22Rv1 (cell line): Measurements from ENCODE around the gene ANGPTL4.

Experiments used
- ZFX ChIP-seq: fragments of 450-650 bp; IDR thresholded peaks from 2 replicates; pipeline ENCODE4 v1.6.1; 2017; ENCODE audit warnings: antibody characterized with exemption, borderline replicate concordance
- TF ChIP-seq, protein P1 (sequence below): fragments of 450-650 bp; IDR thresholded peaks from 2 replicates; pipeline ENCODE4 v1.5.1; 2017; ENCODE audit warnings: mild to moderate bottlenecking

DNA sequence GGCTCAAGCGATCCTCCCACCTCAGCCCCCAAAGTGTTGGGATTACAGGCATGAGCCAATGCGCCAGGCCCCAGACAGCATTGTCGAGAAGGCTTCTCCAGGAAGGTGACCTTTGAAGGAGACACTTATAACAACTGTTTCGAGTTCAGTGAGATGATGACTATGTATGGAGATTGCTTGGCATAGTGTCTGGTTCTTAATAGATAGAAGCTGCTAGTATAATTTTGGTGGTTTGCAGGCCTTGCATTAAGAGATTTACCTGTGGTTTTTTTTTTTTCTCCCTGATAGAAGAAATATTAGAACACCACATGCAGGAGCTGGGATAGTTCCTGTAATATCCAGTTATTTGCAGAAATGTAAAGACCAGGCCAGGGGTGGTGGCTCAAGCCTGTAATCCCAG is 52.8 kb downstream of the ANGPTL4 start:
- TF ChIP-seq, protein P1, sequence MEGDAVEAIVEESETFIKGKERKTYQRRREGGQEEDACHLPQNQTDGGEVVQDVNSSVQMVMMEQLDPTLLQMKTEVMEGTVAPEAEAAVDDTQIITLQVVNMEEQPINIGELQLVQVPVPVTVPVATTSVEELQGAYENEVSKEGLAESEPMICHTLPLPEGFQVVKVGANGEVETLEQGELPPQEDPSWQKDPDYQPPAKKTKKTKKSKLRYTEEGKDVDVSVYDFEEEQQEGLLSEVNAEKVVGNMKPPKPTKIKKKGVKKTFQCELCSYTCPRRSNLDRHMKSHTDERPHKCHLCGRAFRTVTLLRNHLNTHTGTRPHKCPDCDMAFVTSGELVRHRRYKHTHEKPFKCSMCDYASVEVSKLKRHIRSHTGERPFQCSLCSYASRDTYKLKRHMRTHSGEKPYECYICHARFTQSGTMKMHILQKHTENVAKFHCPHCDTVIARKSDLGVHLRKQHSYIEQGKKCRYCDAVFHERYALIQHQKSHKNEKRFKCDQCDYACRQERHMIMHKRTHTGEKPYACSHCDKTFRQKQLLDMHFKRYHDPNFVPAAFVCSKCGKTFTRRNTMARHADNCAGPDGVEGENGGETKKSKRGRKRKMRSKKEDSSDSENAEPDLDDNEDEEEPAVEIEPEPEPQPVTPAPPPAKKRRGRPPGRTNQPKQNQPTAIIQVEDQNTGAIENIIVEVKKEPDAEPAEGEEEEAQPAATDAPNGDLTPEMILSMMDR, result no peak
- TF ChIP-seq ZFX, result no peak
